ENCODE data around the gene A4GNT.

DNA sequence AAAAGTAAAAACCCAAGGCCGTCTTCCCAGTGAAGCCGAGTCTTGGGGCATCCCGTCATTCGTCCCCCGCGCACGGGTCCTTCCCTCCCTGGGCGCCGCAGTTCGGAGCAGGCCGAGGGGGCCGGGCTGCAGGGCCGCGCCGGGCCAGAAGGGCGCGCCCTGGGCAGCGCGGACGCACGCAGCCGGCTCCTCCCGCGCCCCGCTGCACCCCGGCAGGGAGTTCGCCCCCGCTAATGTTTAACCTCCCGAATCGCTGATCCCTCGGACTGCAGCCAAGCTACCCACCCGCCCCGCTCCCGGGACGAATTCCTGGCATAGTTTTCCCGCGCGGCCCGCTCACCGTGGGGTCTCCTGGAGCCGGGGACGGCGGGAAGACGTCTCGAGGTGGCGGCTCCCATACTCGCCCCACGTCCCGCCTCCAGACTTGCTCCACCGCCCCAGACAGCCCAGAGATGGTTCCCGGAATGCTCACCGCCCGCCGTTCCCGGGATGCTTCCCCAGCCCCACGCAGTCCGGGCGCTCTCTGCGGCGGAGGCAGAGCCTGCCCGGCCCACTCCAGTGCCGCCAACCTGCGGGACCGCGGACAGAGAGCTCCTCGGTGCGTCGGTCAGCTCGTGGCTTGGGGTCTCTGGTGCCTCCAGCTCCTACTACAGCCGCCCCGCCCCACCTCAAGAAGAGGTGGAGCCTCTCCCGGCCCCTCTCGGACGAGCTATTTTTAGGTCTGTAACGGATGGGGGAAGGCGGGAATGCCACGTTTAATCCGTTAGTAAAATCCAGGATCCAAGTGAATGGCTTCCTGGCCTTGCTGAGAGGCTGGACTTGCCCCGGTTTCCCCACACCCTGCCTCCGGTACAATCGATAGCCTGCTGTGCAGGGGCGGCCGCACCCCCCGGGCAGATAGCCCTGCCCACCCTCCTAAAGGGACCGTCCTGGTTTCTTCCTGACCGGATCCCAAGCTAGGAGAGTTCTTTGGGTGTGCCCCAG is 16.9 kb downstream of the A4GNT start, which contains the start of gene DZIP1L:
- TF ChIP-seq, protein P1, sequence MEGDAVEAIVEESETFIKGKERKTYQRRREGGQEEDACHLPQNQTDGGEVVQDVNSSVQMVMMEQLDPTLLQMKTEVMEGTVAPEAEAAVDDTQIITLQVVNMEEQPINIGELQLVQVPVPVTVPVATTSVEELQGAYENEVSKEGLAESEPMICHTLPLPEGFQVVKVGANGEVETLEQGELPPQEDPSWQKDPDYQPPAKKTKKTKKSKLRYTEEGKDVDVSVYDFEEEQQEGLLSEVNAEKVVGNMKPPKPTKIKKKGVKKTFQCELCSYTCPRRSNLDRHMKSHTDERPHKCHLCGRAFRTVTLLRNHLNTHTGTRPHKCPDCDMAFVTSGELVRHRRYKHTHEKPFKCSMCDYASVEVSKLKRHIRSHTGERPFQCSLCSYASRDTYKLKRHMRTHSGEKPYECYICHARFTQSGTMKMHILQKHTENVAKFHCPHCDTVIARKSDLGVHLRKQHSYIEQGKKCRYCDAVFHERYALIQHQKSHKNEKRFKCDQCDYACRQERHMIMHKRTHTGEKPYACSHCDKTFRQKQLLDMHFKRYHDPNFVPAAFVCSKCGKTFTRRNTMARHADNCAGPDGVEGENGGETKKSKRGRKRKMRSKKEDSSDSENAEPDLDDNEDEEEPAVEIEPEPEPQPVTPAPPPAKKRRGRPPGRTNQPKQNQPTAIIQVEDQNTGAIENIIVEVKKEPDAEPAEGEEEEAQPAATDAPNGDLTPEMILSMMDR (IDR thresholded peaks at IDR 0.05; ENCODE audit: insufficient read depth, low read length): peak; percentile 32
- no peak for TF ChIP-seq GABPA (IDR thresholded peaks at IDR 0.05; ENCODE audit: low read depth)
- no peak for TF ChIP-seq SPI1 (IDR thresholded peaks at IDR 0.05; ENCODE audit: borderline replicate concordance, low read depth)
- TF ChIP-seq, protein P2, sequence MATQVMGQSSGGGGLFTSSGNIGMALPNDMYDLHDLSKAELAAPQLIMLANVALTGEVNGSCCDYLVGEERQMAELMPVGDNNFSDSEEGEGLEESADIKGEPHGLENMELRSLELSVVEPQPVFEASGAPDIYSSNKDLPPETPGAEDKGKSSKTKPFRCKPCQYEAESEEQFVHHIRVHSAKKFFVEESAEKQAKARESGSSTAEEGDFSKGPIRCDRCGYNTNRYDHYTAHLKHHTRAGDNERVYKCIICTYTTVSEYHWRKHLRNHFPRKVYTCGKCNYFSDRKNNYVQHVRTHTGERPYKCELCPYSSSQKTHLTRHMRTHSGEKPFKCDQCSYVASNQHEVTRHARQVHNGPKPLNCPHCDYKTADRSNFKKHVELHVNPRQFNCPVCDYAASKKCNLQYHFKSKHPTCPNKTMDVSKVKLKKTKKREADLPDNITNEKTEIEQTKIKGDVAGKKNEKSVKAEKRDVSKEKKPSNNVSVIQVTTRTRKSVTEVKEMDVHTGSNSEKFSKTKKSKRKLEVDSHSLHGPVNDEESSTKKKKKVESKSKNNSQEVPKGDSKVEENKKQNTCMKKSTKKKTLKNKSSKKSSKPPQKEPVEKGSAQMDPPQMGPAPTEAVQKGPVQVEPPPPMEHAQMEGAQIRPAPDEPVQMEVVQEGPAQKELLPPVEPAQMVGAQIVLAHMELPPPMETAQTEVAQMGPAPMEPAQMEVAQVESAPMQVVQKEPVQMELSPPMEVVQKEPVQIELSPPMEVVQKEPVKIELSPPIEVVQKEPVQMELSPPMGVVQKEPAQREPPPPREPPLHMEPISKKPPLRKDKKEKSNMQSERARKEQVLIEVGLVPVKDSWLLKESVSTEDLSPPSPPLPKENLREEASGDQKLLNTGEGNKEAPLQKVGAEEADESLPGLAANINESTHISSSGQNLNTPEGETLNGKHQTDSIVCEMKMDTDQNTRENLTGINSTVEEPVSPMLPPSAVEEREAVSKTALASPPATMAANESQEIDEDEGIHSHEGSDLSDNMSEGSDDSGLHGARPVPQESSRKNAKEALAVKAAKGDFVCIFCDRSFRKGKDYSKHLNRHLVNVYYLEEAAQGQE (IDR thresholded peaks at IDR 0.05; ENCODE audit: insufficient replicate concordance, low read depth): peak; percentile 14
- no peak for TF ChIP-seq POLR2AphosphoS5 (IDR thresholded peaks at IDR 0.05; ENCODE audit: low read depth)

Measured in HL-60 (cell line).